Left lung (tissue), 10 donors: ENCODE results near the gene ACTL9. TPM values are rescaled to one million over a fixed set of nuclear protein-coding genes. Genes with fewer than 3 reads are reported as not detected.

Source experiments
- ATAC-seq: fragments of 200-7000 bp; cut with Tn5 transposase; one replicate; pipeline ENCODE4 v1.9.1; 2020; ENCODE audit warnings: moderate library complexity
- DNase-seq, 4 donors: peaks; one replicate each; pipeline ENCODE4 v3.0.0-alpha.2; 2013 to 2020
- H3K27ac ChIP-seq, 2 donors: fragments of 200-600 bp; sonication (generic) in 1 of 2; one replicate each; pipeline versions ENCODE4 v1.5.0 to v1.8.0; 2020 to 2021
- H3K27me3 ChIP-seq, 2 donors: fragments of 200-600 bp; sonication (generic) in 1 of 2; one replicate each; pipeline versions ENCODE4 v1.5.0 to v1.8.0; 2020 to 2021
- H3K36me3 ChIP-seq, 2 donors: fragments of 200-600 bp; sonication (generic) in 1 of 2; one replicate each; pipeline versions ENCODE4 v1.5.0 to v1.8.0; 2020 to 2021
- H3K4me1 ChIP-seq, 2 donors: fragments of 200-600 bp; one replicate each; pipeline ENCODE4 v1.8.0; 2021
- H3K4me3 ChIP-seq, 2 donors: fragments of 200-600 bp; sonication (generic) in 1 of 2; one replicate each; pipeline versions ENCODE4 v1.5.0 to v1.8.0; 2020 to 2021; ENCODE audit warnings: mild to moderate bottlenecking in 1 of 2
- H3K9me3 ChIP-seq, 2 donors: fragments of 200-600 bp; sonication (generic) in 1 of 2; one replicate each; pipeline versions ENCODE4 v1.5.0 to v1.8.0; 2020 to 2021
- intact Hi-C, 2 donors: fragments of 100-400 bp; cut with DNase I; formaldehyde crosslinking; loops; one replicate each; pipeline versions ENCODE4 v1.11.2 to v1.14.2; 2022
- polyA plus RNA-seq, 6 donors: library from polyadenylated mRNA; unstranded; fragments of 120-200 nt; gene quantifications; one replicate each; pipeline ENCODE4 v1.2.1, GENCODE V29; 2013; ENCODE audit not compliant: insufficient read length in 6 of 6
- total RNA-seq, 2 donors: library from RNA; stranded (reverse); fragmentation: NEBNext Ultra II Directional; extraction: Animal tissue kit (Norgen Biotek cat#: 25700); gene quantifications; one replicate each; pipeline ENCODE4 v1.2.1, GENCODE V29; 2021
- TF ChIP-seq, protein P1 (sequence below), 2 donors: fragments of 200-600 bp; sonication (generic) in 1 of 2; IDR thresholded peaks; one replicate each; pipeline versions ENCODE4 v1.5.0 to v1.8.0; 2021; ENCODE audit warnings: antibody characterized with exemption in 2 of 2
- donor health status: DM: no; HTN: yes; CAD: no.
- donor health status: DM: no; HTN: no; CAD: no.

ACTL9 gene
- total and polyA plus RNA-seq, 8 donors: not detected

DNA sequence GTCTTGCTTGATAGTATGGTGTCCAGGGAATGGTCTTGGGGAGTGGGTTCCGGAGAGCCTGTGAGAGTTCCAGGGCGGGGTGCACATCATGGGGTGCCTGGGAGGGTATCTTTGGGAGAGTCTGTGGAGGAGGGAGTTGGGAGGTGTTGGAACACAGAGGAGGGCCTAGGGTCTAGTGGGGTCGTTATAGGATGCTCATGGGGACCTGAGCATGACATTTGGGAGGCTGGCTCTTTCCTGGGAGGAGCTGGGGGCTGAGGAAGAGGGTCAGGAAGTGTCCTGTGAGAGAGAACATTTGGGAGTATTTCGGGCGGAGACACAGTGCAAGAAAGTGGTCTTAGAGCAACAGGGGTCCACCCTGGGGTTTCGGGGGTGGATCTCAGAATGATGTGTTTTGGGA, 2.7 kb downstream of the ACTL9 start:
- Histone ChIP-seq H3K4me1 (no peaks in the 10 kb centered on the region), H3K27me3 (peaks cover 0 to 83% of the 10 kb centered on the region in 2 donors), H3K9me3 (no peaks in the 10 kb centered on the region), H3K4me3 (no peak overlapping the region), H3K27ac (no peak overlapping the region), H3K36me3 (no peaks in the 10 kb centered on the region)
- ATAC-seq (no peak), DNase-seq (no peak)
- intact Hi-C loops: no loop called here
- TF ChIP-seq, protein P1, sequence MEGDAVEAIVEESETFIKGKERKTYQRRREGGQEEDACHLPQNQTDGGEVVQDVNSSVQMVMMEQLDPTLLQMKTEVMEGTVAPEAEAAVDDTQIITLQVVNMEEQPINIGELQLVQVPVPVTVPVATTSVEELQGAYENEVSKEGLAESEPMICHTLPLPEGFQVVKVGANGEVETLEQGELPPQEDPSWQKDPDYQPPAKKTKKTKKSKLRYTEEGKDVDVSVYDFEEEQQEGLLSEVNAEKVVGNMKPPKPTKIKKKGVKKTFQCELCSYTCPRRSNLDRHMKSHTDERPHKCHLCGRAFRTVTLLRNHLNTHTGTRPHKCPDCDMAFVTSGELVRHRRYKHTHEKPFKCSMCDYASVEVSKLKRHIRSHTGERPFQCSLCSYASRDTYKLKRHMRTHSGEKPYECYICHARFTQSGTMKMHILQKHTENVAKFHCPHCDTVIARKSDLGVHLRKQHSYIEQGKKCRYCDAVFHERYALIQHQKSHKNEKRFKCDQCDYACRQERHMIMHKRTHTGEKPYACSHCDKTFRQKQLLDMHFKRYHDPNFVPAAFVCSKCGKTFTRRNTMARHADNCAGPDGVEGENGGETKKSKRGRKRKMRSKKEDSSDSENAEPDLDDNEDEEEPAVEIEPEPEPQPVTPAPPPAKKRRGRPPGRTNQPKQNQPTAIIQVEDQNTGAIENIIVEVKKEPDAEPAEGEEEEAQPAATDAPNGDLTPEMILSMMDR (IDR thresholded peaks at IDR 0.05): no peak

DNA sequence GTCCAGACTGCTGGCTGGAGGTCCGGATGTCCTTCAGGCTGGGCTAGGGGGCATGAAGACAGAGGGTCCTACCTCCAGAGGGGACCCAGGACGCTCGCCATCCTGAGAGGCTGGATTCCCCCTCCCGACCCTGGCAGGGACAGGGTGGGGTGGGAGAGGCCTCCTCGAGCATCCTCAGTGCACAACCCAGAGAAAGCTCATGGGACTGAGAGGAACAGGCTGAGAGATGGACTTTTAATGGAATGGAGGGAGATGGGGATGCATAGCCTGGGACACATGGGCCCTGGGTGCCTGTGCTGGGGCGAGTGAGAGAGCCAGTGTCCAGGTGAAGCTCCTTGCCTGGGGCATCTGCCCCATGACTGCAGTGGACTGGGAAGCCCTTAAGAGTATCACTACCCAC, 3.1 kb downstream of the ACTL9 start:
- Histone ChIP-seq H3K27me3 (peaks cover 0 to 83% of the 10 kb centered on the region in 2 donors), H3K36me3 (no peaks in the 10 kb centered on the region), H3K9me3 (no peaks in the 10 kb centered on the region), H3K4me3 (no peak overlapping the region), H3K4me1 (no peaks in the 10 kb centered on the region), H3K27ac (no peak overlapping the region)
- no peak for ATAC-seq
- DNase-seq: no peak
- TF ChIP-seq, protein P1 (IDR thresholded peaks at IDR 0.05): no peak
- intact Hi-C loops: no loop called here

DNA sequence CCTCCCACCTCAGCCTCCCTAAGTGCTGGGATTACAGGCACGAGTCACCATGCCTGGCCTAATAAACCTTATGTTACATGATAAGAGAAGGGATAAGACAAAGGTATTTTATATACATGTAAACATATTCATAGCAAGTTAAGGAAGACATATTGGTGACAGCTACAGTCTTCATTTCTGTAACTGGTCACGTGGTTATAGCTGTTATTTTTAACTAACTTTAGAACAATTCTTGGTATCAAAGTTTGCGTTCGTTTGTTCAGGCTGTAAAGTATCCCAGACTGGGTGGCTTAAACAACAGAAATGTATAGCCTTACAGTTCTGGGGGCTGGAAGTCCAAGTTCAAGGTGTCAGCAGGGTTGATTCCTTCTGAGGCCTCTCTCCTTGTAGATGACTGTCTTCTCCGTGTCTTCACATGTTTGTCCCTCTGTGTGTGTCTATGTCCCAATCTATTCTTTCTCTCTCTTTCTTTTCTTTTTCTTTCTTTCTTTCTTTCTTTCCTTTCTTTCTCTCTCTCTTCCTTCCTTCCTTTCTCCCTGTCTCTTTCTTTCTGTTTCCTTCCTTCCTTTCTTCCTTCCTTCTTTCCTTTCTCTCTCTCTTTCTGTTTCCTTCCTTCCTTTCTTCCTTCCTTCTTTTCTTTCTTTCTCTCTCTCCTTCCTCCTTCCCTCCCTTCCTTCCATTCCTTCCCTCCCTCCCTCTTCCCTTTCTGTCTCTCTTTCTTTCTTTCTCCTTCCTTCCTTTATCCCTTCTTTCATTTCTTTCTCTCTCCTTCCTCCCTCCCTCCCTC, 7.6 kb downstream of the ACTL9 start:
- ATAC-seq (no peak), DNase-seq (no peak)
- Histone ChIP-seq H3K36me3 (no peaks in the 10 kb centered on the region), H3K4me3 (no peak overlapping the region), H3K27me3 (peaks cover 0 to 51% of the 10 kb centered on the region in 2 donors), H3K9me3 (no peaks in the 10 kb centered on the region), H3K27ac (no peak overlapping the region), H3K4me1 (no peaks in the 10 kb centered on the region)
- TF ChIP-seq, protein P1 (IDR thresholded peaks at IDR 0.05): no peak
- intact Hi-C loops: no loop called here

- Histone ChIP-seq H3K4me1 (no peaks in the 10 kb centered on the region), H3K9me3 (no peaks in the 10 kb centered on the region), H3K36me3 (no peaks in the 10 kb centered on the region), H3K27me3 (peaks cover 0 to 31% of the 10 kb centered on the region in 2 donors), H3K27ac (no peak overlapping the region), H3K4me3 (no peak overlapping the region)
- no peak for DNase-seq
- no peak for ATAC-seq
- intact Hi-C loops: no loop called here
- TF ChIP-seq, protein P1 (IDR thresholded peaks at IDR 0.05): no peak
Measured at GRCh38 chr19:8688930-8689329, 9.7 kb downstream of the ACTL9 start.

DNA sequence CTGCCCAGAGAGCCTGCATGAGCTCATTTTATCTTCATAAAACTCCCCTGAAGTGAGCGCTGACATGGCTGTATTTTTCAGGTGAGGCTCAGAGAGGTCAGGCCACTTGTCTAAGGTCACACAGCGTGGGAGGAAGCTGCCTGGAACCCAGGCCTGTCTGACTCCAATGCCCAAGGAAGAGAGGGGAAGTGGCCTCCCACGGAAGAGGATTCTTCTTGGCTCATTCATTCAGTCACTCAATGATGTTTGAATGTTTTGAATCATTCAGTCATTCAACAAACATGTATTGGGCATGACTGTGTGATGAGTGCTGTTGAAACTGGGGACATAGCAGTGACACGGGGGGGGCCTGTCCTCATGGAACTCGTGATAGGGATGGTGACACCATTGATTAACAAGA, 12.0 kb downstream of the ACTL9 start:
- intact Hi-C loops: no loop called here
- Histone ChIP-seq H3K4me3 (no peak overlapping the region), H3K27me3 (peaks cover 0 to 9% of the 10 kb centered on the region in 2 donors), H3K27ac (no peak overlapping the region), H3K4me1 (no peaks in the 10 kb centered on the region), H3K36me3 (no peaks in the 10 kb centered on the region), H3K9me3 (no peaks in the 10 kb centered on the region)
- TF ChIP-seq, protein P1 (IDR thresholded peaks at IDR 0.05): no peak
- ATAC-seq (no peak), DNase-seq (no peak)
